ENCODE measurements around the gene EREG. TPM values are rescaled to one million over a fixed set of nuclear protein-coding genes. Genes with fewer than 3 reads are reported as not detected.

The EREG gene
- total and polyA plus RNA-seq, 9 of the 15 experiments (the other 6 are each of a cell fraction or from before 2014, with no cell fraction given): 0.97 to 7.3 (median 2.5) TPM

GRCh38 chr4:74423104-74423503 is 58.2 kb downstream of the EREG start:
- peaks cover 0 to 13% of the 10 kb centered on the region in 2 experiments; a peak in 2 of 5 replicates for H3K4me1 ChIP-seq (replicated peaks in 1 of 2; ENCODE audit: control insufficient read depth in 2 of 2, insufficient read depth in 2 of 2, low read length in 2 of 2)
- no peaks in the 10 kb centered on the region for H4K20me1 ChIP-seq (replicated peaks; ENCODE audit: control insufficient read depth, insufficient read depth, low read length)
- CTCF ChIA-PET (ENCODE audit: low intra/inter-chr PET ratio): no interaction called here
- in situ Hi-C loops (cut with MboI) (no loop called here), intact Hi-C loops (cut with micrococcal nuclease) (no loop called here)
- FAIRE-seq: peak; percentile 80
- 0% methylated on average over 1 of the region's 1 CpG for WGBS (ENCODE audit: insufficient coverage, low coverage, missing lambda C conversion rate)
- no peak overlapping the region for H3K9ac ChIP-seq (ENCODE audit: insufficient read depth in 1 of 2, low read depth in 2 of 2, low read length in 2 of 2)
- BruUV-seq (replicated peaks): no TSS peak
- H3K27ac ChIP-seq (ENCODE audit: extremely low read depth, low read depth, low read length): no peak overlapping the region
- H3K4me3 ChIP-seq: no peak overlapping the region
- H3K4me2 ChIP-seq (ENCODE audit: insufficient read depth, low read length): peak overlapping the region; percentile 45; the same call in 1 of the 2 replicates
- H3K36me3 ChIP-seq (ENCODE audit: control insufficient read depth, insufficient read depth, low read length): no peaks in the 10 kb centered on the region
- H3K27me3 ChIP-seq (ENCODE audit: control insufficient read depth in 2 of 2, insufficient read depth in 2 of 2, low read length in 2 of 2): no peaks in the 10 kb centered on the region
- POLR2A ChIA-PET: interaction anchor here (0.8 to 1.9 kb wide), 2 partner anchors 12 to 19 kb away, joined by 3 to 4 read pairs; no protein-coding TSS in a partner anchor
- peak overlapping the region; percentile 61; the same call in 1 of the 2 replicates for H2AFZ ChIP-seq (ENCODE audit: low read depth, low read length)
- no peaks in the 10 kb centered on the region for H3K9me1 ChIP-seq (ENCODE audit: control insufficient read depth, insufficient read depth, low read length)
- ATAC-seq: peak; percentile 73
- no peaks in the 10 kb centered on the region for H3K9me3 ChIP-seq (replicated peaks; ENCODE audit: control insufficient read depth, insufficient read depth, low read depth, low read length)
- H3K79me2 ChIP-seq (ENCODE audit: control insufficient read depth, insufficient read depth, low read length): no peaks in the 10 kb centered on the region
- peak in 2 of 4 experiments; percentile 20 to 65 for DNase-seq (ENCODE audit: extremely low read depth in 1 of 4, low spot score in 3 of 4)
- TF ChIP-seq MCM5 (IDR thresholded peaks at IDR 0.05; ENCODE audit: low read depth) (no peak), THAP12 (CRISPR knock-in tag; IDR thresholded peaks at IDR 0.05) (no peak), ARID3A (IDR thresholded peaks at IDR 0.05; ENCODE audit: borderline replicate concordance, low read depth, low read length) (peak; percentile 51; the same call in 1 of the 2 replicates), DNMT1 (IDR thresholded peaks at IDR 0.05) (no peak), ZNF174 (CRISPR knock-in tag; IDR thresholded peaks at IDR 0.05) (no peak), ZNF592 (IDR thresholded peaks at IDR 0.05) (no peak), RERE (CRISPR knock-in tag; IDR thresholded peaks at IDR 0.05; ENCODE audit: borderline replicate concordance) (no peak), ARID1B (IDR thresholded peaks at IDR 0.05) (peak; percentile 73)

Data from K562 (cell line).